SU-DHL-6 (cell line): Measurements from ENCODE around the gene ARMC9.
A peak's percentile ranks its signal among the peaks of the same experiment; 100 is the strongest.

Experiments used
- H2AFZ ChIP-seq: fragments of 200-600 bp; sonication (generic); 2 replicates; pipeline ENCODE4 v1.6.1; 2014; ENCODE audit warnings: low read depth, mild to moderate bottlenecking, moderate library complexity, mixed read lengths, antibody characterized with exemption, low read length; ENCODE audit not compliant: severe bottlenecking
- H3F3A ChIP-seq: fragments of 200-600 bp; shearing (Covaris generic); 2 replicates; pipeline ENCODE4 v1.6.0; 2016; ENCODE audit warnings: antibody characterized with exemption, mild to moderate bottlenecking; ENCODE audit not compliant: insufficient read depth
- H3K27ac ChIP-seq: fragments of 200-600 bp; sonication (generic); 2 replicates; pipeline ENCODE4 v1.5.1; 2016; ENCODE audit warnings: low read depth, mild to moderate bottlenecking, low read length, moderate library complexity, mixed read lengths
- H3K27me3 ChIP-seq: fragments of 200-600 bp; sonication (generic), shearing (Covaris generic); 2 replicates; pipeline ENCODE4 v1.6.0; 2014; ENCODE audit warnings: mild to moderate bottlenecking, low read length
- H3K36me3 ChIP-seq: fragments of 200-600 bp; sonication (generic); 2 replicates; pipeline ENCODE4 v1.6.1; 2014; ENCODE audit warnings: mild to moderate bottlenecking, low read length, mixed read lengths
- H3K4me2 ChIP-seq: fragments of 300-600, 200-600 bp; shearing (Covaris generic), sonication (generic); 2 replicates; pipeline ENCODE4 v1.6.0; 2014; ENCODE audit warnings: low read length, low read depth, mild to moderate bottlenecking; ENCODE audit not compliant: poor library complexity, severe bottlenecking
- H3K4me3 ChIP-seq: fragments of 200-600 bp; sonication (generic); 2 replicates; pipeline ENCODE4 v1.5.1; 2014; ENCODE audit warnings: antibody characterized with exemption, low read length, mild to moderate bottlenecking, mixed read lengths; ENCODE audit not compliant: insufficient read depth, poor library complexity, severe bottlenecking
- H3K79me2 ChIP-seq: fragments of 200-600 bp; sonication (generic); 2 replicates; pipeline ENCODE4 v1.6.1; 2014; ENCODE audit warnings: mild to moderate bottlenecking, low read length, moderate library complexity; ENCODE audit not compliant: insufficient read depth
- H3K9ac ChIP-seq: fragments of 200-600 bp; sonication (generic); 2 replicates; pipeline ENCODE4 v1.7.0; 2014; ENCODE audit warnings: mild to moderate bottlenecking, low read length
- H3K9me2 ChIP-seq: fragments of 200-600 bp; sonication (generic); replicated peaks from 2 replicates; pipeline ENCODE4 v1.6.1; 2014; ENCODE audit warnings: low read length; ENCODE audit not compliant: insufficient read depth
- H3K9me3 ChIP-seq: fragments of 200-600 bp; sonication (generic); 2 replicates; pipeline ENCODE4 v1.6.1; 2014; ENCODE audit warnings: low read length, mixed read lengths; ENCODE audit not compliant: insufficient read depth
- H4K20me1 ChIP-seq: fragments of 200-600 bp; sonication (generic); 2 replicates; pipeline ENCODE4 v1.6.1; 2014; ENCODE audit warnings: low read depth, mild to moderate bottlenecking, antibody characterized with exemption, low read length, moderate library complexity, mixed read lengths
- EZH2phosphoT487 ChIP-seq: fragments of 200-600 bp; sonication (generic), shearing (Covaris generic); conservative IDR thresholded peaks from 2 replicates; pipeline ENCODE4 v1.6.1; 2018; ENCODE audit warnings: mild to moderate bottlenecking, antibody characterized with exemption, low read length, moderate library complexity, mixed read lengths
- TF ChIP-seq, protein P1 (sequence below): fragments of 200-600 bp; sonication (generic); IDR thresholded peaks from one replicate; pipeline ENCODE4 v1.5.1; 2017; ENCODE audit warnings: antibody characterized with exemption, mild to moderate bottlenecking, low read length, moderate library complexity; ENCODE audit not compliant: insufficient read depth, poor library complexity, severe bottlenecking

ARMC9 gene

GRCh38 chr2:231181860-231182512 is 16.4 kb upstream of the ARMC9 start:
- Histone ChIP-seq H3K79me2 (no peaks in the 10 kb centered on the region), H3K9ac (peak overlapping the region; percentile 28; the same call in 1 of the 2 replicates), H3F3A (peaks cover 21% of the 10 kb centered on the region), H3K27ac (peak overlapping the region; percentile 84), H2AFZ (peak overlapping the region; percentile 77), H3K9me3 (no peaks in the 10 kb centered on the region), H3K9me2 (no peaks in the 10 kb centered on the region), H3K4me3 (no peak overlapping the region), H3K36me3 (no peaks in the 10 kb centered on the region), H3K27me3 (no peaks in the 10 kb centered on the region), H3K4me2 (peak overlapping the region; percentile 31), H4K20me1 (no peaks in the 10 kb centered on the region)
- TF ChIP-seq, protein P1, sequence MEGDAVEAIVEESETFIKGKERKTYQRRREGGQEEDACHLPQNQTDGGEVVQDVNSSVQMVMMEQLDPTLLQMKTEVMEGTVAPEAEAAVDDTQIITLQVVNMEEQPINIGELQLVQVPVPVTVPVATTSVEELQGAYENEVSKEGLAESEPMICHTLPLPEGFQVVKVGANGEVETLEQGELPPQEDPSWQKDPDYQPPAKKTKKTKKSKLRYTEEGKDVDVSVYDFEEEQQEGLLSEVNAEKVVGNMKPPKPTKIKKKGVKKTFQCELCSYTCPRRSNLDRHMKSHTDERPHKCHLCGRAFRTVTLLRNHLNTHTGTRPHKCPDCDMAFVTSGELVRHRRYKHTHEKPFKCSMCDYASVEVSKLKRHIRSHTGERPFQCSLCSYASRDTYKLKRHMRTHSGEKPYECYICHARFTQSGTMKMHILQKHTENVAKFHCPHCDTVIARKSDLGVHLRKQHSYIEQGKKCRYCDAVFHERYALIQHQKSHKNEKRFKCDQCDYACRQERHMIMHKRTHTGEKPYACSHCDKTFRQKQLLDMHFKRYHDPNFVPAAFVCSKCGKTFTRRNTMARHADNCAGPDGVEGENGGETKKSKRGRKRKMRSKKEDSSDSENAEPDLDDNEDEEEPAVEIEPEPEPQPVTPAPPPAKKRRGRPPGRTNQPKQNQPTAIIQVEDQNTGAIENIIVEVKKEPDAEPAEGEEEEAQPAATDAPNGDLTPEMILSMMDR, result no peak
- TF ChIP-seq EZH2phosphoT487, result no peak

DNA sequence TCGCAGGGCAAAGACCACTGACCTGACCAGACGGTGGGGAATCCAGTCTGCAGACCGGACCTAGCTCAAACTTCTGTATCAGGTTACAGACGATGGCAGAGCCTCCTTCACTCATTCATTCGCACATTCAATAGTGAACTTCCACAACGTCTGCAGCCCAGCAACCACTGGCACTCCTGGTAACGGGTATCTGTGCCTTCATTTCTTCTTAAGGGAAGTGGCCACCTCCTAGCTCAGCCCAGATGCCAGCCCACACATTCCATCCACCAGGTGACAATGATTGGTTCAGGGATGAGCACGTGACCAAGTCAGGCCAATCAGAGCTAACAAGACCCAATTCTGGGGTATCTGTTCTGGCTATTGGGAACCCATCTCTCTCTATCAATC is 15.9 kb upstream of the ARMC9 start:
- no peaks in the 10 kb centered on the region for H3K9me2 ChIP-seq
- no peaks in the 10 kb centered on the region for H3K9me3 ChIP-seq
- peaks cover 21% of the 10 kb centered on the region for H3F3A ChIP-seq
- H3K4me2 ChIP-seq, result no peak overlapping the region
- no peaks in the 10 kb centered on the region for H3K27me3 ChIP-seq
- H3K27ac ChIP-seq, result peak overlapping the region; percentile 84; the same call in 1 of the 2 replicates
- no peak for TF ChIP-seq EZH2phosphoT487
- TF ChIP-seq, protein P1, result no peak
- no peak overlapping the region for H2AFZ ChIP-seq
- H4K20me1 ChIP-seq, result no peaks in the 10 kb centered on the region
- no peak overlapping the region for H3K4me3 ChIP-seq
- no peak overlapping the region for H3K9ac ChIP-seq
- no peaks in the 10 kb centered on the region for H3K79me2 ChIP-seq
- no peaks in the 10 kb centered on the region for H3K36me3 ChIP-seq

- Histone ChIP-seq H3K9me3 (no peaks in the 10 kb centered on the region), H2AFZ (no peak overlapping the region), H3F3A (peaks cover 21% of the 10 kb centered on the region), H3K27ac (no peak overlapping the region), H3K4me3 (no peak overlapping the region), H3K9me2 (no peaks in the 10 kb centered on the region), H3K36me3 (no peaks in the 10 kb centered on the region), H4K20me1 (no peaks in the 10 kb centered on the region), H3K79me2 (no peaks in the 10 kb centered on the region), H3K27me3 (no peaks in the 10 kb centered on the region), H3K4me2 (no peak overlapping the region), H3K9ac (no peak overlapping the region)
- TF ChIP-seq, protein P1, result no peak
- TF ChIP-seq EZH2phosphoT487, result no peak
Measured at GRCh38 chr2:231183851-231184250, 14.6 kb upstream of the ARMC9 start.
